A549 (cell line): Measurements from ENCODE around the gene MAP3K20. TPM values are rescaled to one million over a fixed set of nuclear protein-coding genes. Genes with fewer than 3 reads are reported as not detected.
A peak's percentile ranks its signal among the peaks of the same experiment; 100 is the strongest.

Experiments
- ATAC-seq, 2 experiments: fragments of 200-7000 bp in 1 of 2; fragments of >200 bp in 1 of 2; cut with Nextera tagmentation in 1 of 2; cut with Tn5 transposase in 1 of 2; 3 replicates each; pipeline versions ENCODE4 v1.8.0 to v1.9.1; 2018 to 2020; ENCODE audit warnings: mild to moderate bottlenecking in 1 of 2, moderate library complexity in 1 of 2
- CTCF ChIA-PET: fragments of 300-600 bp; sonication (Branson Sonifier 250); formaldehyde crosslinking; extraction: SDS; loops from one replicate; lab custom pipeline; 2021; ENCODE audit warnings: antibody characterized with exemption, inconsistent platforms; lab: Yijun Ruan, JAX
- POLR2A ChIA-PET: fragments of 350-600 bp; formaldehyde crosslinking; extraction: SDS; loops from one replicate; lab custom pipeline; 2021; ENCODE audit warnings: antibody characterized with exemption, inconsistent platforms; lab: Yijun Ruan, JAX
- DNase-seq, 2 experiments: peaks; one replicate each; pipeline versions ENCODE4 v3.0.0 to v3.0.0-alpha.2; 2011 to 2016; ENCODE audit warnings: low read depth in 1 of 2, low spot score in 1 of 2
- FAIRE-seq: peaks from 2 replicates; lab custom pipeline; 2011; peaks lifted over from hg19 to GRCh38; lab: Jason Lieb, UNC
- H3K27ac ChIP-seq, 2 experiments: fragments of >200 bp; sonication (Bioruptor Twin); formaldehyde crosslinking; 3 replicates each; pipeline ENCODE4 v1.5.1; 2016 to 2017
- H3K4me1 ChIP-seq: fragments of >200 bp; sonication (Bioruptor Twin); formaldehyde crosslinking; 3 replicates; pipeline ENCODE4 v1.6.1; 2016
- H3K4me2 ChIP-seq: fragments of >200 bp; sonication (Bioruptor Twin); formaldehyde crosslinking; 3 replicates; pipeline ENCODE4 v1.6.1; 2016
- H3K4me3 ChIP-seq: fragments of >200 bp; sonication (Bioruptor Twin); formaldehyde crosslinking; 3 replicates; pipeline ENCODE4 v1.5.1; 2016
- H3K9me3 ChIP-seq: fragments of >200 bp; sonication (Bioruptor Twin); formaldehyde crosslinking; 3 replicates; pipeline ENCODE4 v1.6.1; 2016
- BHLHE40 ChIP-seq: IDR thresholded peaks from 2 replicates; pipeline ENCODE4 v1.6.1; 2012; ENCODE audit warnings: low read depth, low read length, inconsistent platforms
- CEBPB ChIP-seq, 2 experiments: fragments of >200 bp in 1 of 2; sonication (Bioruptor Twin) in 1 of 2; formaldehyde crosslinking in 1 of 2; IDR thresholded peaks; 2 replicates each; pipeline ENCODE4 v1.6.1; 2012 to 2016
- CHD2 ChIP-seq: fragments of 150-350 bp; IDR thresholded peaks from 2 replicates; pipeline ENCODE4 v1.6.1; 2014; ENCODE audit warnings: low read length; ENCODE audit not compliant: partially characterized antibody
- FOSL2 ChIP-seq, 2 experiments: fragments of 450-650 bp in 1 of 2; fragments of >200 bp in 1 of 2; sonication (Bioruptor Twin) in 1 of 2; formaldehyde crosslinking; IDR thresholded peaks; 2 replicates each; pipeline versions ENCODE4 v1.5.0 to v1.6.1; 2016 to 2020; ENCODE audit warnings: mild to moderate bottlenecking in 1 of 2, moderate library complexity in 1 of 2
- GATA3 ChIP-seq: IDR thresholded peaks from 2 replicates; pipeline ENCODE4 v1.6.1; 2012; ENCODE audit warnings: borderline replicate concordance
- HOXB13 ChIP-seq: fragments of 250-450 bp; sonication (Bioruptor Pico); IDR thresholded peaks from 2 replicates; pipeline ENCODE4 v1.5.0; 2020; ENCODE audit warnings: low read depth, mild to moderate bottlenecking, moderate library complexity
- JUN ChIP-seq, 2 experiments: fragments of >200 bp; sonication (Bioruptor Twin); formaldehyde crosslinking; IDR thresholded peaks; 2 replicates in 1 of 2; 3 replicates in 1 of 2; pipeline ENCODE4 v1.6.1; 2016 to 2017
- JUNB ChIP-seq: fragments of >200 bp; sonication (Bioruptor Twin); formaldehyde crosslinking; IDR thresholded peaks from 2 replicates; pipeline ENCODE4 v1.6.1; 2016
- NFE2L2 ChIP-seq: fragments of 150-350 bp; conservative IDR thresholded peaks from 2 replicates; pipeline ENCODE4 v1.6.1; 2014; ENCODE audit warnings: low read length
- NR3C1 ChIP-seq: fragments of >200 bp; sonication (Bioruptor Twin); formaldehyde crosslinking; IDR thresholded peaks from 3 replicates; pipeline ENCODE4 v1.6.1; 2017
- POLR2AphosphoS2 ChIP-seq: conservative IDR thresholded peaks from 2 replicates; pipeline ENCODE4 v1.6.1; 2012; ENCODE audit warnings: low read length, improper control_type of control experiment, inconsistent platforms
- RAD21 ChIP-seq, 2 experiments: fragments of >200 bp in 1 of 2; sonication (Bioruptor Twin) in 1 of 2; formaldehyde crosslinking in 1 of 2; IDR thresholded peaks in 1 of 2; conservative IDR thresholded peaks in 1 of 2; 2 replicates in 1 of 2; 3 replicates in 1 of 2; pipeline ENCODE4 v1.6.1; 2012 to 2018; ENCODE audit warnings: inconsistent platforms in 1 of 2
- RCOR1 ChIP-seq: fragments of 150-350 bp; IDR thresholded peaks from 2 replicates; pipeline ENCODE4 v1.6.1; 2014; ENCODE audit warnings: antibody characterized with exemption, low read length, low read depth
- RNF2 ChIP-seq: fragments of 200-600 bp; sonication (generic); IDR thresholded peaks from 2 replicates; pipeline ENCODE4 v1.6.1; 2016; ENCODE audit warnings: low read depth, mild to moderate bottlenecking, antibody characterized with exemption, moderate library complexity, borderline replicate concordance
- SMC3 ChIP-seq: fragments of >200 bp; sonication (Bioruptor Twin); formaldehyde crosslinking; IDR thresholded peaks from 3 replicates; pipeline ENCODE4 v1.6.1; 2018; ENCODE audit warnings: inconsistent platforms
- TFCP2L1 ChIP-seq: fragments of 250-450 bp; sonication (Bioruptor Pico); IDR thresholded peaks from 2 replicates; pipeline ENCODE4 v1.5.0; 2021; ENCODE audit warnings: mild to moderate bottlenecking
- TP53 ChIP-seq: fragments of 250-450 bp; sonication (Bioruptor Pico); IDR thresholded peaks from 2 replicates; pipeline ENCODE4 v1.5.0; 2021; ENCODE audit warnings: mild to moderate bottlenecking, moderate library complexity
- ZSCAN20 ChIP-seq: fragments of 250-450 bp; sonication (Bioruptor Pico); IDR thresholded peaks from 2 replicates; pipeline ENCODE4 v1.8.0; 2022; ENCODE audit warnings: mild to moderate bottlenecking, moderate library complexity
- WGBS: methylation state at CpG from one replicate; pipeline ENCODE4 v1.1.6; 2017; ENCODE audit errors: missing lambda C conversion rate; 5-methylcytosine and 5-hydroxymethylcytosine counted together
- polyA plus RNA-seq, 4 experiments: library from polyadenylated mRNA; depleted of rRNA in 3 of 4; stranded (reverse); fragments of >200 nt; fragmentation: RNase III in 1 of 4; extraction: RNeasy Plus Mini Kit Qiagen cat#74134 plus additional on column Dnase treatment in 1 of 4; gene quantifications; 2 replicates in 3 of 4; 3 replicates in 1 of 4; pipeline ENCODE4 v1.2.3, GENCODE V29; 2011 to 2017
- TF ChIP-seq, protein P1 (sequence below): fragments of >200 bp; sonication (Bioruptor Twin); formaldehyde crosslinking; IDR thresholded peaks from 3 replicates; pipeline ENCODE4 v1.6.1; 2016
- TF ChIP-seq, protein P2 (sequence below): IDR thresholded peaks from 2 replicates; pipeline ENCODE4 v1.6.1; 2012
- TF ChIP-seq, protein P3 (sequence below): fragments of >200 bp; sonication (Bioruptor Twin); formaldehyde crosslinking; IDR thresholded peaks from 2 replicates; pipeline ENCODE4 v1.6.1; 2016
- TF ChIP-seq, protein P4 (sequence below): fragments of >200 bp; sonication (Bioruptor Twin); formaldehyde crosslinking; IDR thresholded peaks from 3 replicates; pipeline ENCODE4 v1.5.1; 2016
- TF ChIP-seq, protein P5 (sequence below): IDR thresholded peaks from 2 replicates; pipeline ENCODE4 v1.6.1; 2012

Gene MAP3K20
- polyA plus RNA-seq, 2 of the 4 experiments (the other 2 are of a cell fraction) = 34.7 to 80.7 TPM

DNA sequence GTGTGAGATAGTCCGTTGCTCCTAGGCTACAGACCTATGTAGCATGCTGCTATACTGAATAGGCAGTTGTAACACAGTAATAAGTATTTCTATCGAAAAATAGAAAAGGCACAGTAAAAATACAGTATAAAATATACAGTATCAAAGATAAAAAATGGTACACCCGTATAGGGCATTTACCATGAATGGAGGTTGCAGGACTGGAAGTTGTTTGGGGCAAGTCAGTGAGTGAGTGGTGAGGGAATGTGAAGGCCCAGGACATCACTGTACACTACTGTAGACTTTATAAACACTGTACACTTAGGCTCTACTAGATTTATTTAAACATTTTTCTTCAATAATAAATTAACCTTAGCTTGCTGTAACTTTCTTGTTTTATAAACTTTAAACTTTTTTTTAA lies 3.5 kb downstream of the MAP3K20 start:
- TF ChIP-seq, protein P1, sequence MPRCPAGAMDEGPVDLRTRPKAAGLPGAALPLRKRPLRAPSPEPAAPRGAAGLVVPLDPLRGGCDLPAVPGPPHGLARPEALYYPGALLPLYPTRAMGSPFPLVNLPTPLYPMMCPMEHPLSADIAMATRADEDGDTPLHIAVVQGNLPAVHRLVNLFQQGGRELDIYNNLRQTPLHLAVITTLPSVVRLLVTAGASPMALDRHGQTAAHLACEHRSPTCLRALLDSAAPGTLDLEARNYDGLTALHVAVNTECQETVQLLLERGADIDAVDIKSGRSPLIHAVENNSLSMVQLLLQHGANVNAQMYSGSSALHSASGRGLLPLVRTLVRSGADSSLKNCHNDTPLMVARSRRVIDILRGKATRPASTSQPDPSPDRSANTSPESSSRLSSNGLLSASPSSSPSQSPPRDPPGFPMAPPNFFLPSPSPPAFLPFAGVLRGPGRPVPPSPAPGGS = no peak
- TF ChIP-seq RCOR1 (no peak), ZSCAN20 (no peak), POLR2AphosphoS2 (no peak), TP53 (no peak), TFCP2L1 (no peak)
- TF ChIP-seq, all 56 proteins: peak for 0
- peak overlapping the region; percentile 73 to 98; a peak in 4 of 6 replicates for H3K27ac ChIP-seq

DNA sequence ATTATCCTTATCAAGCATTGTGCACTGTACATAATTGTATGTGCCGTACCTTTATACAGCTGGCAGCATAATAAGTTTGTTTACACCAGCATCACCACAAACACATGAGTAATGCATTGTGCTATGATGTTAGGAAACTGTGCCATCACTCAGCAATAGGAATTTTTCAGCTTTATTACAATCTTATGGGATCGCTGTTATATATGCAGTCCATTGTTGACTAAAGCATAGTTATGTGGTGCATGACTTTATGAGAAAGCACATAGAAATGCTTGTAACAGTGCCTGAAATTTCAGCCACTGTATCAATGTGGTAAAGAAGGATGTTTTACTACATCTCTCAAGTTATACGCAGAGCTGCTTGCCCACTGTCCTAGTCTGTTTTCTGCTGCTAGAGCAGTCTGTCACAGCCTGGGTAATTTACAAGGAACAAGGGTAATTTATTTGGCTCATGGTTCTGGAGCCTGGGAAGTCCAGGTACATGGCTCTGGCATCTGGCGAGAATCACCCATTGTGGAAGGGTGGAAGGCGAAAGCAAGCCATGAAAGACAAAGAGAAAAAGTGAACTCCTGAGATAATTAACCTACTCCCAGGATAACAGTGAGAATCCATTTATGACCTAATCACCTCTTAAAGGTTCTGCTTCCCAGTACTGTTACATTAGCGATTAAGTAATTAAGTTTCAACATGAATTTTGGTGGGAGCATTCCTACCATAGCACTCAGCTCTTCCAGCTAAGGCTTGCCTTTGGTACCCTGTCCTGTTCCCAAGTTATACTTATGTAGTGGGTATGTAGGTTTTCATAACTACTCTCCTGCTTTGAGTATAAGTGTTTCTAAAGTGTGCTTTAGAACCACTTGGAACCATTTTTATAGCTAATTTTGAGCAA lies 4.6 kb downstream of the MAP3K20 start:
- FAIRE-seq (no peak), DNase-seq (peak in 1 of 2 experiments; percentile 66)
- Histone ChIP-seq H3K9me3 (no peaks in the 10 kb centered on the region), H3K27ac (peak overlapping the region; percentile 48 to 69)
- ChIA-PET CTCF (interaction anchor here (0.6 to 1.8 kb wide), 7 partner anchors 15 to 405 kb away, joined by 3 to 11 read pairs (median 3); no protein-coding TSS in a partner anchor), POLR2A (no interaction called here)
- 54% methylated on average over 6 of the region's 6 CpGs for WGBS
- TF ChIP-seq JUN (IDR thresholded peaks at IDR 0.05) (peak in 1 of 2 experiments; percentile 34; a peak in 1 of 5 replicates), JUNB (peak; percentile 45), RAD21 (conservative IDR thresholded peaks at IDR 0.05 in 1 of 2, IDR thresholded peaks at IDR 0.05 in 1 of 2) (peak in 1 of 2 experiments; percentile 16; a peak in 1 of 5 replicates), NR3C1 (no peak), POLR2AphosphoS2 (no peak), GATA3 (peak; percentile 86), HOXB13 (CRISPR knock-in tag) (no peak), SMC3 (no peak), NFE2L2 (no peak), TFCP2L1 (no peak), CEBPB (IDR thresholded peaks at IDR 0.05) (peak in 1 of 2 experiments; percentile 81; a peak in 2 of 4 replicates), CHD2 (no peak), BHLHE40 (no peak), RNF2 (no peak), FOSL2 (IDR thresholded peaks at IDR 0.05) (0 out of 2 replicates have a peak, but pooled peaks have one; percentile 23), FOSL2 (CRISPR knock-in tag; IDR thresholded peaks at IDR 0.05) (peak; percentile 90)
- TF ChIP-seq, protein P2, sequence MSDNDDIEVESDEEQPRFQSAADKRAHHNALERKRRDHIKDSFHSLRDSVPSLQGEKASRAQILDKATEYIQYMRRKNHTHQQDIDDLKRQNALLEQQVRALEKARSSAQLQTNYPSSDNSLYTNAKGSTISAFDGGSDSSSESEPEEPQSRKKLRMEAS = peak; percentile 57
- TF ChIP-seq, protein P3, sequence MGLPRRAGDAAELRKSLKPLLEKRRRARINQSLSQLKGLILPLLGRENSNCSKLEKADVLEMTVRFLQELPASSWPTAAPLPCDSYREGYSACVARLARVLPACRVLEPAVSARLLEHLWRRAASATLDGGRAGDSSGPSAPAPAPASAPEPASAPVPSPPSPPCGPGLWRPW = no peak
- TF ChIP-seq, protein P1 = no peak
- TF ChIP-seq, protein P4, sequence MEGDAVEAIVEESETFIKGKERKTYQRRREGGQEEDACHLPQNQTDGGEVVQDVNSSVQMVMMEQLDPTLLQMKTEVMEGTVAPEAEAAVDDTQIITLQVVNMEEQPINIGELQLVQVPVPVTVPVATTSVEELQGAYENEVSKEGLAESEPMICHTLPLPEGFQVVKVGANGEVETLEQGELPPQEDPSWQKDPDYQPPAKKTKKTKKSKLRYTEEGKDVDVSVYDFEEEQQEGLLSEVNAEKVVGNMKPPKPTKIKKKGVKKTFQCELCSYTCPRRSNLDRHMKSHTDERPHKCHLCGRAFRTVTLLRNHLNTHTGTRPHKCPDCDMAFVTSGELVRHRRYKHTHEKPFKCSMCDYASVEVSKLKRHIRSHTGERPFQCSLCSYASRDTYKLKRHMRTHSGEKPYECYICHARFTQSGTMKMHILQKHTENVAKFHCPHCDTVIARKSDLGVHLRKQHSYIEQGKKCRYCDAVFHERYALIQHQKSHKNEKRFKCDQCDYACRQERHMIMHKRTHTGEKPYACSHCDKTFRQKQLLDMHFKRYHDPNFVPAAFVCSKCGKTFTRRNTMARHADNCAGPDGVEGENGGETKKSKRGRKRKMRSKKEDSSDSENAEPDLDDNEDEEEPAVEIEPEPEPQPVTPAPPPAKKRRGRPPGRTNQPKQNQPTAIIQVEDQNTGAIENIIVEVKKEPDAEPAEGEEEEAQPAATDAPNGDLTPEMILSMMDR = no peak
- TF ChIP-seq, protein P5, sequence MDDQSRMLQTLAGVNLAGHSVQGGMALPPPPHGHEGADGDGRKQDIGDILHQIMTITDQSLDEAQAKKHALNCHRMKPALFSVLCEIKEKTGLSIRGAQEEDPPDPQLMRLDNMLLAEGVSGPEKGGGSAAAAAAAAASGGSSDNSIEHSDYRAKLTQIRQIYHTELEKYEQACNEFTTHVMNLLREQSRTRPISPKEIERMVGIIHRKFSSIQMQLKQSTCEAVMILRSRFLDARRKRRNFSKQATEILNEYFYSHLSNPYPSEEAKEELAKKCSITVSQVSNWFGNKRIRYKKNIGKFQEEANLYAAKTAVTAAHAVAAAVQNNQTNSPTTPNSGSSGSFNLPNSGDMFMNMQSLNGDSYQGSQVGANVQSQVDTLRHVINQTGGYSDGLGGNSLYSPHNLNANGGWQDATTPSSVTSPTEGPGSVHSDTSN = 0 out of 2 replicates have a peak, but pooled peaks have one; percentile 37
- TF ChIP-seq, all 56 proteins: peak for 8
- no peak overlapping the region for H3K4me3 ChIP-seq
- ATAC-seq = peak in 1 of 2 experiments; percentile 60; a peak in 3 of 6 replicates
- peak overlapping the region; percentile 98 for H3K4me2 ChIP-seq
- peaks cover 60% of the 10 kb centered on the region for H3K4me1 ChIP-seq

More for the DNA sequence above, 3.5 kb downstream of the MAP3K20 start:
- no peak for FAIRE-seq
- POLR2A ChIA-PET = interaction anchor here (0.6 to 1.2 kb wide), 2 partner anchors 30 to 862 kb away, joined by 4 read pairs; no protein-coding TSS in a partner anchor
- Histone ChIP-seq H3K4me1 (peaks cover 52% of the 10 kb centered on the region), H3K9me3 (no peaks in the 10 kb centered on the region), H3K4me2 (peak overlapping the region; percentile 98), H3K4me3 (no peak overlapping the region)
- CTCF ChIA-PET = interaction anchor here (0.6 to 2.8 kb wide), 5 partner anchors 18 to 159 kb away, joined by 3 to 18 read pairs (median 3); no protein-coding TSS in a partner anchor
- no peak for ATAC-seq
- no peak for DNase-seq
- 77% methylated on average over 3 of the region's 3 CpGs for WGBS
